A673 (cell line): ENCODE data around the gene CRYGN.

ENCODE experiments used
- CTCF ChIP-seq: fragments of 300-800, 200-600 bp; sonication (generic); conservative IDR thresholded peaks from 2 replicates; pipeline ENCODE4 v1.5.1; 2017; ENCODE audit warnings: low read depth, mild to moderate bottlenecking, antibody characterized with exemption, low read length, moderate library complexity, mixed read lengths
- EZH2 ChIP-seq: fragments of 200-600 bp; sonication (generic); IDR thresholded peaks from 2 replicates; pipeline ENCODE4 v1.6.1; 2017; ENCODE audit warnings: borderline replicate concordance, low read depth, mild to moderate bottlenecking, mixed read lengths, antibody characterized with exemption, low read length; ENCODE audit not compliant: poor library complexity, severe bottlenecking

- TF ChIP-seq CTCF (no peak), EZH2 (no peak)
These were observed 11.2 kb upstream of the CRYGN start for GRCh38 chr7:151451156-151451555.
